HepG2 (cell line): ENCODE results near the gene PGP. TPM values are rescaled to one million over a fixed set of nuclear protein-coding genes. Genes with fewer than 3 reads are reported as not detected.

ENCODE experiments used
- ATAC-seq: fragments of 200-7000 bp; cut with Tn5 transposase; 3 replicates; pipeline ENCODE4 v1.9.1; 2020; ENCODE audit warnings: mild to moderate bottlenecking, moderate library complexity
- BruUV-seq: library from RNA; stranded (reverse); fragments of 400-500 nt; replicated peaks from 2 replicates; lab custom pipeline; 2021; lab: Mats Ljungman, UMichigan
- CTCF ChIA-PET: fragments of 300-600 bp; formaldehyde crosslinking; extraction: SDS; loops from one replicate; lab custom pipeline; 2021; ENCODE audit warnings: low total read pairs, inconsistent platforms, low intra/inter-chr PET ratio; lab: Yijun Ruan, JAX
- POLR2A ChIA-PET: fragments of 350-600 bp; sonication (Branson Sonifier 250); formaldehyde crosslinking; loops from one replicate; lab custom pipeline; 2020; ENCODE audit warnings: antibody characterized with exemption, inconsistent platforms; lab: Yijun Ruan, JAX
- DNase-seq: peaks from one replicate; pipeline ENCODE4 v3.0.0-alpha.2; 2015; ENCODE audit warnings: low spot score
- FAIRE-seq: peaks from 3 replicates; lab custom pipeline; 2011; peaks lifted over from hg19 to GRCh38; lab: Jason Lieb, UNC
- H2AFZ ChIP-seq: one replicate; pipeline ENCODE4 v1.6.1; 2011; ENCODE audit warnings: low read length, inconsistent platforms
- H3K27ac ChIP-seq: fragments of 300-600 bp; 3 replicates; pipeline ENCODE4 v1.8.0; 2011; ENCODE audit warnings: mixed run types, mild to moderate bottlenecking, mixed read lengths, low read length, inconsistent platforms; ENCODE audit not compliant: insufficient read depth; ENCODE audit errors: extremely low read length
- H3K27me3 ChIP-seq, 2 experiments: fragments of 200-600 bp in 1 of 2; 2 replicates in 1 of 2; 3 replicates in 1 of 2; pipeline versions ENCODE4 v1.6.0 to v1.8.0; 2011; ENCODE audit warnings: low read length in 2 of 2, mild to moderate bottlenecking in 2 of 2, moderate library complexity in 2 of 2, inconsistent platforms in 1 of 2; ENCODE audit not compliant: insufficient read depth in 2 of 2, control insufficient read depth in 1 of 2
- H3K36me3 ChIP-seq, 2 experiments: fragments of 200-600 bp in 1 of 2; replicated peaks in 1 of 2; 2 replicates in 1 of 2; 3 replicates in 1 of 2; pipeline versions ENCODE4 v1.5.1 to v1.8.0; 2011; ENCODE audit warnings: low read length in 2 of 2, inconsistent platforms in 1 of 2; ENCODE audit not compliant: insufficient read depth in 2 of 2, control insufficient read depth in 1 of 2
- H3K4me1 ChIP-seq: 2 replicates; pipeline ENCODE4 v1.5.1; 2012; ENCODE audit warnings: low read length, inconsistent platforms; ENCODE audit not compliant: insufficient read depth
- H3K4me2 ChIP-seq: 2 replicates; pipeline ENCODE4 v1.6.0; 2011; ENCODE audit warnings: low read depth, low read length, inconsistent platforms
- H3K4me3 ChIP-seq, 3 experiments: fragments of 200-600 bp in 1 of 3; sonication (generic), shearing (Covaris generic) in 1 of 3; replicated peaks in 1 of 3; 2 replicates each; pipeline ENCODE4 v1.5.1; 2011 to 2016; ENCODE audit warnings: low read length in 3 of 3, inconsistent platforms in 2 of 3, low read depth in 2 of 3, mild to moderate bottlenecking in 2 of 3, control low read depth in 1 of 3, mixed read lengths in 1 of 3; ENCODE audit not compliant: insufficient read depth in 1 of 3
- H3K79me2 ChIP-seq: one replicate; pipeline ENCODE4 v1.6.1; 2011; ENCODE audit warnings: low read length, inconsistent platforms; ENCODE audit not compliant: insufficient read depth
- H3K9ac ChIP-seq: 2 replicates; pipeline ENCODE4 v1.6.0; 2011; ENCODE audit warnings: mild to moderate bottlenecking, low read depth, low read length, inconsistent platforms; ENCODE audit not compliant: insufficient read depth
- H3K9me3 ChIP-seq: 2 replicates; pipeline ENCODE4 v1.5.1; 2012; ENCODE audit warnings: mild to moderate bottlenecking, low read length
- H4K20me1 ChIP-seq: 2 replicates; pipeline ENCODE4 v1.6.0; 2011; ENCODE audit warnings: inconsistent platforms, mild to moderate bottlenecking, low read length, moderate library complexity; ENCODE audit not compliant: insufficient read depth
- FOSL1 ChIP-seq: sonication (generic); formaldehyde crosslinking; IDR thresholded peaks from 2 replicates; pipeline ENCODE4 v1.9.0; 2021; ENCODE audit warnings: missing genetic modification reagents, borderline replicate concordance
- HNRNPL ChIP-seq: fragments of 200-400 bp; formaldehyde crosslinking; IDR thresholded peaks from 2 replicates; pipeline ENCODE4 v1.6.1; 2017; ENCODE audit warnings: mild to moderate bottlenecking, low read depth, low read length
- HOXD1 ChIP-seq: sonication (generic); formaldehyde crosslinking; IDR thresholded peaks from 2 replicates; pipeline ENCODE4 v1.5.0; 2020; ENCODE audit warnings: missing genetic modification reagents
- KDM1A ChIP-seq: IDR thresholded peaks from 2 replicates; pipeline ENCODE4 v1.6.1; 2016; ENCODE audit warnings: missing compliant biosample characterization
- MTF1 ChIP-seq: sonication (generic); formaldehyde crosslinking; IDR thresholded peaks from 2 replicates; pipeline ENCODE4 v1.5.0; 2020; ENCODE audit warnings: missing genetic modification reagents
- TBP ChIP-seq: sonication (generic); formaldehyde crosslinking; IDR thresholded peaks from 2 replicates; pipeline ENCODE4 v1.5.0; 2020; ENCODE audit warnings: missing genetic modification reagents
- TP53 ChIP-seq: sonication (generic); formaldehyde crosslinking; conservative IDR thresholded peaks from 2 replicates; pipeline ENCODE4 v1.4.0; 2020; ENCODE audit warnings: missing genetic modification reagents
- WIZ ChIP-seq: sonication (generic); formaldehyde crosslinking; IDR thresholded peaks from 2 replicates; pipeline ENCODE4 v1.5.1; 2020; ENCODE audit warnings: mild to moderate bottlenecking, missing genetic modification reagents
- ZKSCAN8 ChIP-seq: IDR thresholded peaks from 2 replicates; pipeline ENCODE4 v1.6.1; 2016; ENCODE audit warnings: borderline replicate concordance, missing genetic modification reagents, missing compliant biosample characterization
- ZNF230 ChIP-seq: sonication (generic); formaldehyde crosslinking; IDR thresholded peaks from 2 replicates; pipeline ENCODE4 v1.4.0; 2020; ENCODE audit warnings: mild to moderate bottlenecking, missing genetic modification reagents
- ZNF260 ChIP-seq: sonication (generic); formaldehyde crosslinking; IDR thresholded peaks from 2 replicates; pipeline ENCODE4 v1.4.0; 2020; ENCODE audit warnings: missing genetic modification reagents, low read depth, mild to moderate bottlenecking, borderline replicate concordance
- ZNF343 ChIP-seq: sonication (generic); formaldehyde crosslinking; IDR thresholded peaks from 2 replicates; pipeline ENCODE4 v1.4.0; 2020; ENCODE audit warnings: mild to moderate bottlenecking, missing genetic modification reagents
- ZNF672 ChIP-seq: sonication (generic); formaldehyde crosslinking; IDR thresholded peaks from 2 replicates; pipeline ENCODE4 v1.8.1; 2022; ENCODE audit warnings: missing genetic modification reagents
- ZNF678 ChIP-seq: sonication (generic); formaldehyde crosslinking; IDR thresholded peaks from 2 replicates; pipeline ENCODE4 v1.4.0; 2020; ENCODE audit warnings: mild to moderate bottlenecking, missing genetic modification reagents
- ZNF724P ChIP-seq: sonication (generic); formaldehyde crosslinking; IDR thresholded peaks from 2 replicates; pipeline ENCODE4 v1.8.0; 2022; ENCODE audit warnings: missing genetic modification reagents, borderline replicate concordance
- WGBS: methylation state at CpG from one replicate; pipeline ENCODE4 v1.1.6; 2017; ENCODE audit warnings: low lambda C conversion rate; 5-methylcytosine and 5-hydroxymethylcytosine counted together
- in situ Hi-C: cut with HindIII; loops from 2 replicates; pipeline ENCODE4 v1.10.0; 2017; ENCODE audit warnings: low pct_unique_long_range_greater_than_20kb; ENCODE audit not compliant: extremely low pct_ligation_motif_present
- intact Hi-C: fragments of 100-400 bp; cut with micrococcal nuclease; formaldehyde crosslinking; loops from one replicate; pipeline ENCODE4 v1.10.0; 2022; ENCODE audit not compliant: unreplicated experiment
- polyA plus RNA-seq, 8 experiments: library from polyadenylated mRNA; depleted of rRNA in 3 of 8; stranded (reverse) in 7 of 8; unstranded in 1 of 8; fragments of >200 nt; fragmentation: Illumina TruSeq in 4 of 8; extraction: Trizol in 4 of 8; gene quantifications; 2 replicates each; pipeline versions ENCODE4 v1.2.1 to v1.2.3, GENCODE V29; 2011 to 2016; ENCODE audit warnings: low read depth in 4 of 8, missing spikeins in 1 of 8, mixed read lengths in 1 of 8; ENCODE audit not compliant: insufficient read depth in 1 of 8
- total RNA-seq, 5 experiments: library from RNA; depleted of rRNA; stranded (reverse); fragments of >200 nt; fragmentation: Illumina TruSeq; extraction: Trizol; gene quantifications; 2 replicates each; pipeline ENCODE4 v1.2.3, GENCODE V29; 2016; ENCODE audit warnings: low read depth in 1 of 5
- TF ChIP-seq, protein P1 (sequence below): sonication (generic); formaldehyde crosslinking; IDR thresholded peaks from 2 replicates; pipeline ENCODE4 v1.5.0; 2020; ENCODE audit warnings: missing genetic modification reagents, mild to moderate bottlenecking, borderline replicate concordance
- TF ChIP-seq, protein P2 (sequence below): sonication (generic); formaldehyde crosslinking; IDR thresholded peaks from 2 replicates; pipeline ENCODE4 v1.4.0; 2020; ENCODE audit warnings: missing genetic modification reagents, borderline replicate concordance

PGP gene
- total and polyA plus RNA-seq, 2 of the 13 experiments (the other 11 are each of a cell fraction or from before 2014, with no cell fraction given): 7.3 to 18.3 TPM

DNA sequence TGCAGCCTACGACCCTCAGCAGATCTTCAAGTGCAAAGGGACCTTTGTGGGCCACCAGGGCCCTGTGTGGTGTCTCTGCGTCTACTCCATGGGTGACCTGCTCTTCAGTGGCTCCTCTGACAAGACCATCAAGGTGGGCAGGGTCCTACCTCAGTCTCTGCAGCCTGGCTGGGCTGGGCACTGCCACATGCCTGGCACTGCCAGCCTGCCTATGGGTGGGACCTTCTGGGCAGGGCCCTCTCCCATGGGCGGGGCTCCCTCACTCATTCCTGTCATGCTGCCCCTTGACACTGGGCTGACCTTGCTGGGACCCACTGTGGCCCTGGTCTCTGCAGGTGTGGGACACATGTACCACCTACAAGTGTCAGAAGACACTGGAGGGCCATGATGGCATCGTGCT is 40.7 kb downstream of the PGP start:
- Histone ChIP-seq H3K27me3 (no peaks in the 10 kb centered on the region), H3K27ac (no peak overlapping the region), H3K4me2 (no peak overlapping the region), H3K4me3 (no peak overlapping the region), H3K9me3 (no peaks in the 10 kb centered on the region), H2AFZ (no peak overlapping the region), H3K9ac (no peak overlapping the region), H3K79me2 (no peaks in the 10 kb centered on the region), H3K36me3 (peaks cover 10 to 32% of the 10 kb centered on the region in 2 experiments; a peak in 2 of 5 replicates), H3K4me1 (no peaks in the 10 kb centered on the region), H4K20me1 (no peaks in the 10 kb centered on the region)
- TF ChIP-seq TP53 (CRISPR knock-in tag): no peak
- TF ChIP-seq TBP (CRISPR knock-in tag): no peak
- no peak for TF ChIP-seq HOXD1 (CRISPR knock-in tag)
- TF ChIP-seq, protein P1, sequence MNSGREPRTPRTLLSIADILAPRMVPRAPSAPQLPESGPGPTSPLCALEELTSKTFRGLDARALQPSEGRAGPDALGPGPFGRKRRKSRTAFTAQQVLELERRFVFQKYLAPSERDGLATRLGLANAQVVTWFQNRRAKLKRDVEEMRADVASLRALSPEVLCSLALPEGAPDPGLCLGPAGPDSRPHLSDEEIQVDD: no peak
- TF ChIP-seq MTF1 (CRISPR knock-in tag): no peak
- TF ChIP-seq HNRNPL: peak; percentile 80
- in situ Hi-C loops (no loop called here), intact Hi-C loops (no loop called here)
- ChIA-PET POLR2A (interaction anchor here (1.0 kb wide), 1 partner anchor 16 kb away, joined by 3 read pairs; no protein-coding TSS in a partner anchor), CTCF (no interaction called here)
- no peak for ATAC-seq
- BruUV-seq: no TSS peak
- no peak for FAIRE-seq
- DNase-seq: no peak
- WGBS: 100% methylated on average over 3 of the region's 4 CpGs

DNA sequence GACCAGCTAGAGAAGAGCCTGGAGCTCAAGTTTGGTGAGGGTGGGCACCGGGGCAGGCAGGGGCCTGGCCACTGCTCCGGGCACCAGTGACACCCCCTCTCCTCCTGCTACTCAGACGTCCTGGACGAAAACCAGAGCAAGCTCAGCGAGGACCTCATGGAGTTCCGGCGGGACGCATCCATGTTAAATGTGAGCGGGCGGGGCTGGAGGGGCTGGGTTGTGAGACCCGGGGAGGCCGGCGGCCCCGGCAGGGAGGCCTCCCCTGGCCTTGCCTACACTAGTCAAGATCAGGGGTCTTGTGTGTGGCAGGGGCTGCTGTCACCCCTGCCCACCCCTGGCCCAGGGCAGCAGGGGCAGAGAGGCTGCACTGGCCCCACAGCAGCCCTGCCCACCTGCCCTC is 41.3 kb downstream of the PGP start:
- Histone ChIP-seq H3K27me3 (no peaks in the 10 kb centered on the region), H3K36me3 (peaks cover 11 to 33% of the 10 kb centered on the region in 2 experiments; a peak in 3 of 5 replicates), H3K79me2 (no peaks in the 10 kb centered on the region), H3K4me2 (no peak overlapping the region), H3K4me3 (no peak overlapping the region), H3K4me1 (no peaks in the 10 kb centered on the region), H3K9ac (no peak overlapping the region), H3K9me3 (no peaks in the 10 kb centered on the region), H2AFZ (no peak overlapping the region), H3K27ac (no peak overlapping the region), H4K20me1 (no peaks in the 10 kb centered on the region)
- DNase-seq (no peak), ATAC-seq (no peak), FAIRE-seq (no peak)
- in situ Hi-C loops (no loop called here), intact Hi-C loops (no loop called here)
- POLR2A ChIA-PET: interaction anchor here (1.3 to 1.4 kb wide), 2 partner anchors 9 to 18 kb away, joined by 3 to 7 read pairs; partner anchors contain the start of gene TRAF7
- CTCF ChIA-PET: no interaction called here
- WGBS: 90% methylated on average over 6 of the region's 14 CpGs
- no TSS peak for BruUV-seq
- TF ChIP-seq KDM1A (no peak), ZNF343 (CRISPR knock-in tag) (no peak), ZNF724P (CRISPR knock-in tag) (no peak), ZNF260 (no peak), ZKSCAN8 (CRISPR knock-in tag) (no peak), ZNF678 (CRISPR knock-in tag) (no peak), FOSL1 (CRISPR knock-in tag) (no peak), WIZ (CRISPR knock-in tag) (no peak), ZNF230 (CRISPR knock-in tag) (no peak), ZNF672 (CRISPR knock-in tag) (no peak)
- TF ChIP-seq, protein P2, sequence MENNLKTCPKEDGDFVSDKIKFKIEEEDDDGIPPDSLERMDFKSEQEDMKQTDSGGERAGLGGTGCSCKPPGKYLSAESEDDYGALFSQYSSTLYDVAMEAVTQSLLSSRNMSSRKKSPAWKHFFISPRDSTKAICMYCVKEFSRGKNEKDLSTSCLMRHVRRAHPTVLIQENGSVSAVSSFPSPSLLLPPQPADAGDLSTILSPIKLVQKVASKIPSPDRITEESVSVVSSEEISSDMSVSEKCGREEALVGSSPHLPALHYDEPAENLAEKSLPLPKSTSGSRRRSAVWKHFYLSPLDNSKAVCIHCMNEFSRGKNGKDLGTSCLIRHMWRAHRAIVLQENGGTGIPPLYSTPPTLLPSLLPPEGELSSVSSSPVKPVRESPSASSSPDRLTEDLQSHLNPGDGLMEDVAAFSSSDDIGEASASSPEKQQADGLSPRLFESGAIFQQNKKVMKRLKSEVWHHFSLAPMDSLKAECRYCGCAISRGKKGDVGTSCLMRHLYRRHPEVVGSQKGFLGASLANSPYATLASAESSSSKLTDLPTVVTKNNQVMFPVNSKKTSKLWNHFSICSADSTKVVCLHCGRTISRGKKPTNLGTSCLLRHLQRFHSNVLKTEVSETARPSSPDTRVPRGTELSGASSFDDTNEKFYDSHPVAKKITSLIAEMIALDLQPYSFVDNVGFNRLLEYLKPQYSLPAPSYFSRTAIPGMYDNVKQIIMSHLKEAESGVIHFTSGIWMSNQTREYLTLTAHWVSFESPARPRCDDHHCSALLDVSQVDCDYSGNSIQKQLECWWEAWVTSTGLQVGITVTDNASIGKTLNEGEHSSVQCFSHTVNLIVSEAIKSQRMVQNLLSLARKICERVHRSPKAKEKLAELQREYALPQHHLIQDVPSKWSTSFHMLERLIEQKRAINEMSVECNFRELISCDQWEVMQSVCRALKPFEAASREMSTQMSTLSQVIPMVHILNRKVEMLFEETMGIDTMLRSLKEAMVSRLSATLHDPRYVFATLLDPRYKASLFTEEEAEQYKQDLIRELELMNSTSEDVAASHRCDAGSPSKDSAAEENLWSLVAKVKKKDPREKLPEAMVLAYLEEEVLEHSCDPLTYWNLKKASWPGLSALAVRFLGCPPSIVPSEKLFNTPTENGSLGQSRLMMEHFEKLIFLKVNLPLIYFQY (CRISPR knock-in tag): no peak
